ENCODE data around the gene SUSD5.
A peak's percentile ranks its signal among the peaks of the same experiment; 100 is the strongest.
"Not testable (repeated sequence)": the region's sequence is repeated elsewhere in the genome, so short reads cannot be mapped to it uniquely, and the experiment has no call there.

SUSD5 gene

GRCh38 chr3:33115024-33115768, 103.4 kb downstream of the SUSD5 start:
- DNase-seq (ENCODE audit: low read depth), result no peak

GRCh38 chr3:33114622-33115023, 104.0 kb downstream of the SUSD5 start:
- no peak for DNase-seq (ENCODE audit: low read depth)

- DNase-seq (ENCODE audit: low read depth), result peak; percentile 69
These were observed 104.6 kb downstream of the SUSD5 start, which contains the start of gene CRTAP for GRCh38 chr3:33113772-33114621. TSS of gene CRTAP (plus strand) at chr3:33114014. CDS start at chr3:33114078, 64 bp downstream.

- DNase-seq (ENCODE audit: low read depth), result no peak
These were observed 107.0 kb downstream of the SUSD5 start for GRCh38 chr3:33111581-33111980.

GRCh38 chr3:33106854-33107253, 111.8 kb downstream of the SUSD5 start:
- DNase-seq (ENCODE audit: low read depth), result not testable (repeated sequence)

- DNase-seq (ENCODE audit: low read depth), result no peak
These were observed 113.2 kb downstream of the SUSD5 start for GRCh38 chr3:33105341-33105948.

GRCh38 chr3:33104803-33105202, 113.8 kb downstream of the SUSD5 start:
- no peak for DNase-seq (ENCODE audit: low read depth)

- DNase-seq (ENCODE audit: low read depth), result no peak
These were observed 115.1 kb downstream of the SUSD5 start for GRCh38 chr3:33103480-33103879.

- DNase-seq (ENCODE audit: low read depth), result no peak
These were observed 115.6 kb downstream of the SUSD5 start for GRCh38 chr3:33103034-33103433.

GRCh38 chr3:33100229-33100628, 118.4 kb downstream of the SUSD5 start:
- no peak for DNase-seq (ENCODE audit: low read depth)

Data from stimulated activated CD8-positive, alpha-beta memory T cell treated with anti-CD3 and anti-CD28 coated beads, Interleukin-15, amount 100 ng/mL, for 24 hours (primary cell).